B cell (primary cell): ENCODE data around the gene ATG4B.

Experiments used
- CTCF ChIP-seq: fragments of 200-600 bp; IDR thresholded peaks from one replicate; pipeline ENCODE4 v1.8.0; 2022; ENCODE audit warnings: antibody characterized with exemption, mild to moderate bottlenecking
- EZH2 ChIP-seq: IDR thresholded peaks from 2 replicates; pipeline ENCODE4 v1.6.1; 2012; ENCODE audit warnings: borderline replicate concordance, low read depth, mild to moderate bottlenecking, moderate library complexity, low read length; ENCODE audit not compliant: insufficient read depth, poor library complexity, severe bottlenecking

GRCh38 chr2:241657786-241658254 lies 20.3 kb downstream of the ATG4B start:
- TF ChIP-seq CTCF (no peak), EZH2 (no peak)
